Endothelial cell of umbilical vein (primary cell): ENCODE data around the gene FSTL4.

Experiments used
- CTCF ChIP-seq, 2 donors: IDR thresholded peaks; 1 replicate in 1 of 2; 2 replicates in 1 of 2; pipeline ENCODE4 v1.5.1; 2011; ENCODE audit warnings: low read length in 2 of 2, mild to moderate bottlenecking in 2 of 2, moderate library complexity in 2 of 2, control low read depth in 1 of 2, inconsistent platforms in 1 of 2, low read depth in 1 of 2; ENCODE audit not compliant: insufficient read depth in 1 of 2; ENCODE audit errors: extremely low read depth in 1 of 2
- MYC ChIP-seq: IDR thresholded peaks from one replicate; pipeline ENCODE4 v1.6.1; 2011; ENCODE audit warnings: mild to moderate bottlenecking, low read depth, low read length
- POLR2AphosphoS5 ChIP-seq: IDR thresholded peaks from 2 replicates; pipeline ENCODE4 v1.6.1; 2012; ENCODE audit warnings: low read depth, mild to moderate bottlenecking, control low read depth, low read length, moderate library complexity; ENCODE audit not compliant: insufficient read depth

- TF ChIP-seq CTCF (IDR thresholded peaks at IDR 0.05; ENCODE audit: extremely low read depth in 1 of 2, insufficient read depth in 1 of 2, low read depth in 1 of 2, low read length in 2 of 2) (no peak), POLR2AphosphoS5 (no peak), MYC (no peak)
These were observed 162.1 kb downstream of the FSTL4 start for GRCh38 chr5:133450286-133450685.
